Neural progenitor cell (in vitro differentiated cells): ENCODE measurements around the gene GPC4. TPM values are rescaled to one million over a fixed set of nuclear protein-coding genes. Genes with fewer than 3 reads are reported as not detected.
A peak's percentile ranks its signal among the peaks of the same experiment; 100 is the strongest.

ENCODE experiments used
- DNase-seq: peaks from one replicate; pipeline ENCODE4 v3.0.0-alpha.2; 2016; ENCODE audit warnings: low spot score
- H2AFZ ChIP-seq: fragments of 200-600 bp; sonication (generic); replicated peaks from 2 replicates; pipeline ENCODE4 v1.6.1; 2016; ENCODE audit warnings: antibody characterized with exemption
- H3F3A ChIP-seq: fragments of 200-600 bp; sonication (generic); 2 replicates; pipeline ENCODE4 v1.6.1; 2016; ENCODE audit warnings: antibody characterized with exemption, low read depth
- H3K27ac ChIP-seq: fragments of 200-600 bp; sonication (generic); 2 replicates; pipeline ENCODE4 v1.5.1; 2016; ENCODE audit warnings: mild to moderate bottlenecking
- H3K27me3 ChIP-seq: fragments of 200-600 bp; sonication (generic); 2 replicates; pipeline ENCODE4 v1.6.1; 2016; ENCODE audit warnings: mild to moderate bottlenecking, moderate library complexity
- H3K36me3 ChIP-seq: fragments of 200-600 bp; sonication (generic); 2 replicates; pipeline ENCODE4 v1.5.1; 2016
- H3K4me1 ChIP-seq: fragments of 200-600 bp; sonication (generic); 2 replicates; pipeline ENCODE4 v1.6.1; 2016; ENCODE audit warnings: mixed run types
- H3K4me2 ChIP-seq: fragments of 200-600 bp; sonication (generic); 2 replicates; pipeline ENCODE4 v1.6.1; 2016
- H3K4me3 ChIP-seq: fragments of 200-600 bp; sonication (generic); 2 replicates; pipeline ENCODE4 v1.5.1; 2016
- H3K79me2 ChIP-seq: fragments of 200-600 bp; sonication (generic); 2 replicates; pipeline ENCODE4 v1.6.1; 2016; ENCODE audit warnings: low read depth
- H3K9ac ChIP-seq: fragments of 200-600 bp; sonication (generic); 2 replicates; pipeline ENCODE4 v1.6.1; 2016
- H3K9me3 ChIP-seq: fragments of 200-600 bp; sonication (generic); 2 replicates; pipeline ENCODE4 v1.5.1; 2016; ENCODE audit warnings: low read depth
- H4K20me1 ChIP-seq: fragments of 200-600 bp; sonication (generic); 2 replicates; pipeline ENCODE4 v1.6.1; 2016; ENCODE audit warnings: low read depth
- H3K27ac Mint-ChIP-seq: 3 replicates; pipeline ENCODE4 v1.8.0; 2021; ENCODE audit warnings: mixed read lengths
- H3K27me3 Mint-ChIP-seq: 2 replicates; pipeline ENCODE4 v1.8.0; 2022; ENCODE audit warnings: low read depth, mild to moderate bottlenecking, inconsistent platforms, moderate library complexity, mixed read lengths; ENCODE audit not compliant: insufficient read depth
- H3K36me3 Mint-ChIP-seq: 3 replicates; pipeline ENCODE4 v1.8.0; 2021; ENCODE audit warnings: mixed read lengths
- H3K4me1 Mint-ChIP-seq: 3 replicates; pipeline ENCODE4 v1.8.0; 2021; ENCODE audit warnings: mixed read lengths
- H3K4me3 Mint-ChIP-seq: 3 replicates; pipeline ENCODE4 v1.8.0; 2021; ENCODE audit warnings: mild to moderate bottlenecking, moderate library complexity, mixed read lengths
- H3K9me3 Mint-ChIP-seq: 3 replicates; pipeline ENCODE4 v1.8.0; 2020; ENCODE audit warnings: mixed read lengths
- EZH2 ChIP-seq: fragments of 200-600 bp; sonication (generic); IDR thresholded peaks from 2 replicates; pipeline ENCODE4 v1.6.1; 2017; ENCODE audit warnings: antibody characterized with exemption, mild to moderate bottlenecking, moderate library complexity
- EZH2phosphoT487 ChIP-seq: fragments of 200-600 bp; sonication (generic); IDR thresholded peaks from 2 replicates; pipeline ENCODE4 v1.6.1; 2017; ENCODE audit warnings: antibody characterized with exemption
- total RNA-seq: library from RNA; depleted of rRNA; stranded (reverse); fragments of >200 nt; gene quantifications from 2 replicates; pipeline ENCODE4 v1.2.3, GENCODE V29; 2015; ENCODE audit warnings: low replicate concordance
- TF ChIP-seq, protein P1 (sequence below): fragments of 200-600 bp; sonication (generic); IDR thresholded peaks from 2 replicates; pipeline ENCODE4 v1.5.1; 2017; ENCODE audit warnings: antibody characterized with exemption, mild to moderate bottlenecking

The GPC4 gene
- total RNA-seq, result 17.7 and 23.6 TPM in 2 replicates

DNA sequence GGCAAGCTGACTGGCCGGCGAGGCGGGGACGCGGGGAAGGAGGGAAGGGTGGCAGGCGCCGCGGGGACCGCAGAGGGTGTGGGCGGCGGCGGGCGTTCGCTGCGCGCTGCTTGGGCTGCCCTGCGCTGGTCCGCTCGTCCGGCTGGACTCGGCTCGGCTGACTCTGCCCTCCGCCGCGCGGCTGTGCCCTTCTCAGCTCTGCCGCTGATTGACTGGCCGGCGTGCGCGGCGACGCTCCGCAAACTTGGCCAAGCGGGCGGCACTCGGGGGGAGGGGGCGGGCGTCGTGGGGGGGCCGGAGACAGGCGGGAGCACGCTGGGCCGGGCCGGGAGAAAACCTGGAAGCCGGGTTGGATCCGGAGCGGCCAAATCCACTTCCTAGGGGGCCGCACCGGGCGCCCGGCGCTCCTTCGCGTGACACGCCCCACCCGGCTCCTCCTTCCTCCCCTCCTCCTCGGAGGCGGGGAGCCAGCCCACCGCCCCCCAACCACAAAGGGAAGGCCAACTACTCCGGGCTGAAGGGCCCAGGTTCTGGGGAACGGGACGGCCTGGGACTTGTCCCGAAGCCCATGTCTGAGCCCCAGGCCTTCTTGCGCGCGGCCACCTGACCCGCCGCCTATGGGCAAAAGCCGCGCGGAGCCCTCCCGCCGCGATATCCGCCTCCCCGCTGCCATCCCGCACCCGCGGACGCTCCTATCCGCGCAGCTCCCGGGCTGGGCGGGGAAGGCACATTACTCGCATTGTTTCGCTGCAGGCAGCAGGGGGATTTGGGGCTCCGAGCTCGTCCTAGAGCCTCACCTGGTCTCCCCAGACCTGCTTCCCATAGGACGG is at the start of gene GPC4:
TSS of gene GPC4 (minus strand) at position 214 of the 830 bp plus-strand sequence. CDS start 524 bp downstream, outside the sequence.
- peak within 1 kb of the TSS; percentile 14 for H3K9ac ChIP-seq
- Mint-ChIP-seq H3K36me3 (peaks cover 3% of the 10 kb centered on the region), H3K27ac (peak within 1 kb of the TSS; percentile 90), H3K4me3 (peak within 1 kb of the TSS; percentile 94), H3K27me3 (peaks cover 25% of the 10 kb centered on the region), H3K4me1 (peaks cover 43% of the 10 kb centered on the region), H3K9me3 (no peaks in the 10 kb centered on the region)
- peak; percentile 74 for DNase-seq
- no peaks in the 10 kb centered on the region for H3K36me3 ChIP-seq
- peaks cover 21% of the 10 kb centered on the region for H3K4me1 ChIP-seq
- H3K27me3 ChIP-seq, result no peaks in the 10 kb centered on the region
- peak within 1 kb of the TSS; percentile 87 for H3K4me2 ChIP-seq
- TF ChIP-seq EZH2phosphoT487, result no peak
- no peak for TF ChIP-seq EZH2
- TF ChIP-seq, protein P1, sequence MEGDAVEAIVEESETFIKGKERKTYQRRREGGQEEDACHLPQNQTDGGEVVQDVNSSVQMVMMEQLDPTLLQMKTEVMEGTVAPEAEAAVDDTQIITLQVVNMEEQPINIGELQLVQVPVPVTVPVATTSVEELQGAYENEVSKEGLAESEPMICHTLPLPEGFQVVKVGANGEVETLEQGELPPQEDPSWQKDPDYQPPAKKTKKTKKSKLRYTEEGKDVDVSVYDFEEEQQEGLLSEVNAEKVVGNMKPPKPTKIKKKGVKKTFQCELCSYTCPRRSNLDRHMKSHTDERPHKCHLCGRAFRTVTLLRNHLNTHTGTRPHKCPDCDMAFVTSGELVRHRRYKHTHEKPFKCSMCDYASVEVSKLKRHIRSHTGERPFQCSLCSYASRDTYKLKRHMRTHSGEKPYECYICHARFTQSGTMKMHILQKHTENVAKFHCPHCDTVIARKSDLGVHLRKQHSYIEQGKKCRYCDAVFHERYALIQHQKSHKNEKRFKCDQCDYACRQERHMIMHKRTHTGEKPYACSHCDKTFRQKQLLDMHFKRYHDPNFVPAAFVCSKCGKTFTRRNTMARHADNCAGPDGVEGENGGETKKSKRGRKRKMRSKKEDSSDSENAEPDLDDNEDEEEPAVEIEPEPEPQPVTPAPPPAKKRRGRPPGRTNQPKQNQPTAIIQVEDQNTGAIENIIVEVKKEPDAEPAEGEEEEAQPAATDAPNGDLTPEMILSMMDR, result no peak
- peak within 1 kb of the TSS; percentile 22 for H2AFZ ChIP-seq
- H3K27ac ChIP-seq, result no peak within 1 kb of the TSS
- peaks cover 18% of the 10 kb centered on the region for H3F3A ChIP-seq
- H4K20me1 ChIP-seq, result peaks cover 26% of the 10 kb centered on the region
- H3K79me2 ChIP-seq, result peaks cover 47% of the 10 kb centered on the region
- peak within 1 kb of the TSS; percentile 74 for H3K4me3 ChIP-seq
- no peaks in the 10 kb centered on the region for H3K9me3 ChIP-seq

DNA sequence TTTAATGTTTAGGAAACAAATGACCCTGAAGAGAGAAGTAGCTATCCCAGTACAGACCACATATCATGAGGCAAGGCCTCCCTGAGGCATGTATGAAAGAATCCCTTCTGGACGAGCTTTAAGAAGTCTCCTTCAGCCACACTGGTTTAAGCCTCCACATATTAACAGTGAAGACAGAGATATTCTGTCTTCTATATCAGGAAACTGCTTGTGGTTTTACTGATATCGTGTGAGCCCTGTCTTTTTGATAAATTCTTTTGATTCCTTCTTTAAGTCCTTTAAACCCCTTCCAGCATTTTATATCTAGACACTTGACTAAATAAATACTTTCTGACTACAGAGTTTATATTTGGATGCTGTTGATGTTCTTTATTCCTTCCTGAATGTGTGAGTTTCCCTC is 45.9 kb upstream of the GPC4 start:
- H3K79me2 ChIP-seq, result no peaks in the 10 kb centered on the region
- no peaks in the 10 kb centered on the region for H3F3A ChIP-seq
- Mint-ChIP-seq H3K27me3 (peaks cover 3% of the 10 kb centered on the region), H3K27ac (no peak overlapping the region), H3K4me3 (no peak overlapping the region), H3K9me3 (peaks cover 4% of the 10 kb centered on the region), H3K36me3 (no peaks in the 10 kb centered on the region), H3K4me1 (peaks cover 2% of the 10 kb centered on the region)
- no peak for DNase-seq
- H3K4me1 ChIP-seq, result no peaks in the 10 kb centered on the region
- H3K4me2 ChIP-seq, result no peak overlapping the region
- no peaks in the 10 kb centered on the region for H3K27me3 ChIP-seq
- no peak overlapping the region for H3K4me3 ChIP-seq
- H2AFZ ChIP-seq, result no peak overlapping the region
- no peak overlapping the region for H3K9ac ChIP-seq
- TF ChIP-seq, protein P1, result no peak
- TF ChIP-seq EZH2phosphoT487 (no peak), EZH2 (no peak)
- no peaks in the 10 kb centered on the region for H4K20me1 ChIP-seq
- no peak overlapping the region for H3K27ac ChIP-seq
- no peaks in the 10 kb centered on the region for H3K9me3 ChIP-seq
- no peaks in the 10 kb centered on the region for H3K36me3 ChIP-seq

DNA sequence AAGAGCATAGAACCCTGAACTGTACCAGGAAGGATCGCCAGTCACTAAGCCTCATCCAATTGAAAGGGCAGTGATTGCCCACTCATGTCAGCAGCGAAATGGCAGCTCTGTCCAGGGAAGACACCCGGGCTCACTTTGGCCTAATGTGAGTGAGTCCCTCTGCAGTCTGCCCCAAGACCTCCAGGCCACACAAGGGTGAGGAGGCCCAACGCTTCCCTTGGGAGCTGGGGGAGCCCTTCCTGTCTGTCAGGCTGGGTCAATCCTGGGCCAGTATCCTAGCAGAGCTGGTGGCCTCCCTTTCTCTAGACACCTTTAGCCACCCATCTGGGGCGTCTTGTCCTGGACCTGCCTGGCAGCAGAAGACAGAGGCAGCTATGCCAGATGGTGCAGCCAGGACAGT is 39.6 kb upstream of the GPC4 start:
- no peak overlapping the region for H3K4me3 Mint-ChIP-seq
- no peak overlapping the region for H3K27ac Mint-ChIP-seq
- no peak for DNase-seq
- H3K27me3 Mint-ChIP-seq, result peaks cover 4% of the 10 kb centered on the region
- no peaks in the 10 kb centered on the region for H3K9me3 Mint-ChIP-seq
- no peaks in the 10 kb centered on the region for H3K4me1 ChIP-seq
- peaks cover 2% of the 10 kb centered on the region for H3K4me1 Mint-ChIP-seq
- no peak overlapping the region for H3K4me3 ChIP-seq
- TF ChIP-seq EZH2 (no peak), EZH2phosphoT487 (no peak)
- TF ChIP-seq, protein P1, result no peak
- no peaks in the 10 kb centered on the region for H3K36me3 ChIP-seq
- no peak overlapping the region for H3K4me2 ChIP-seq
- H3K27ac ChIP-seq, result no peak overlapping the region
- H2AFZ ChIP-seq, result no peak overlapping the region
- peaks cover 2% of the 10 kb centered on the region for H3K36me3 Mint-ChIP-seq
- no peaks in the 10 kb centered on the region for H3F3A ChIP-seq
- H3K79me2 ChIP-seq, result no peaks in the 10 kb centered on the region
- no peaks in the 10 kb centered on the region for H4K20me1 ChIP-seq
- H3K9me3 ChIP-seq, result no peaks in the 10 kb centered on the region
- H3K9ac ChIP-seq, result no peak overlapping the region
- H3K27me3 ChIP-seq, result no peaks in the 10 kb centered on the region
